ENCODE data around the gene GK. TPM values are rescaled to one million over a fixed set of nuclear protein-coding genes. Genes with fewer than 3 reads are reported as not detected.
"Not testable (repeated sequence)": the region's sequence is repeated elsewhere in the genome, so short reads cannot be mapped to it uniquely, and the experiment has no call there.

The GK gene
- 3.9 and 4.3 TPM in 2 replicates for total RNA-seq (2014; rRNA removed; shearing (Covaris generic))

- in situ Hi-C loops (cut with HindIII; ENCODE audit: low sequenced_read_pairs), result no loop called here
- DNase-seq (ENCODE audit: low spot score), result peak; percentile 37
Measured at GRCh38 chrX:30653415-30654131, at the start of gene GK. TSS of gene GK (plus strand) at chrX:30653423. CDS start at chrX:30653538, 115 bp downstream.

- DNase-seq (ENCODE audit: low spot score), result no peak
- in situ Hi-C loops (cut with HindIII; ENCODE audit: low sequenced_read_pairs), result no loop called here
Measured at GRCh38 chrX:30607155-30607554, 46.1 kb upstream of the GK start.

- DNase-seq (ENCODE audit: low spot score), result no peak
- in situ Hi-C loops (cut with HindIII; ENCODE audit: low sequenced_read_pairs), result no loop called here
Measured at GRCh38 chrX:30610026-30610425, 43.2 kb upstream of the GK start.

GRCh38 chrX:30612250-30612655, 41.0 kb upstream of the GK start:
- no peak for DNase-seq (ENCODE audit: low spot score)
- in situ Hi-C loops (cut with HindIII; ENCODE audit: low sequenced_read_pairs), result no loop called here

- in situ Hi-C loops (cut with HindIII; ENCODE audit: low sequenced_read_pairs), result no loop called here
- DNase-seq (ENCODE audit: low spot score), result no peak
Measured at GRCh38 chrX:30613721-30614120, 39.5 kb upstream of the GK start.

GRCh38 chrX:30615229-30615628, 38.0 kb upstream of the GK start:
- DNase-seq (ENCODE audit: low spot score), result no peak
- in situ Hi-C loops (cut with HindIII; ENCODE audit: low sequenced_read_pairs), result no loop called here

GRCh38 chrX:30618160-30618765, 35.0 kb upstream of the GK start:
- in situ Hi-C loops (cut with HindIII; ENCODE audit: low sequenced_read_pairs), result no loop called here
- no peak for DNase-seq (ENCODE audit: low spot score)

- no peak for DNase-seq (ENCODE audit: low spot score)
- in situ Hi-C loops (cut with HindIII; ENCODE audit: low sequenced_read_pairs), result no loop called here
Measured at GRCh38 chrX:30620125-30620524, 33.1 kb upstream of the GK start.

GRCh38 chrX:30620980-30621618, 32.1 kb upstream of the GK start:
- in situ Hi-C loops (cut with HindIII; ENCODE audit: low sequenced_read_pairs), result no loop called here
- DNase-seq (ENCODE audit: low spot score), result no peak

GRCh38 chrX:30622361-30622760, 30.9 kb upstream of the GK start:
- in situ Hi-C loops (cut with HindIII; ENCODE audit: low sequenced_read_pairs), result no loop called here
- no peak for DNase-seq (ENCODE audit: low spot score)

GRCh38 chrX:30626402-30626801, 26.8 kb upstream of the GK start:
- in situ Hi-C loops (cut with HindIII; ENCODE audit: low sequenced_read_pairs), result no loop called here
- DNase-seq (ENCODE audit: low spot score), result no peak

GRCh38 chrX:30627818-30628652, 25.2 kb upstream of the GK start:
- in situ Hi-C loops (cut with HindIII; ENCODE audit: low sequenced_read_pairs), result no loop called here
- DNase-seq (ENCODE audit: low spot score), result no peak

- DNase-seq (ENCODE audit: low spot score); in situ Hi-C loops (cut with HindIII; ENCODE audit: low sequenced_read_pairs): not testable (repeated sequence)
Measured at GRCh38 chrX:30634070-30634469, 19.2 kb upstream of the GK start.

GRCh38 chrX:30635630-30636029, 17.6 kb upstream of the GK start:
- in situ Hi-C loops (cut with HindIII; ENCODE audit: low sequenced_read_pairs), result no loop called here

GRCh38 chrX:30637874-30638815, 15.1 kb upstream of the GK start:
- in situ Hi-C loops (cut with HindIII; ENCODE audit: low sequenced_read_pairs), result no loop called here
- no peak for DNase-seq (ENCODE audit: low spot score)

More at GRCh38 chrX:30635630-30636029, 17.6 kb upstream of the GK start:
- DNase-seq (ENCODE audit: low spot score), result no peak

GRCh38 chrX:30639702-30640101, 13.5 kb upstream of the GK start:
- in situ Hi-C loops (cut with HindIII; ENCODE audit: low sequenced_read_pairs); DNase-seq (ENCODE audit: low spot score): not testable (repeated sequence)

- DNase-seq (ENCODE audit: low spot score), result no peak
- in situ Hi-C loops (cut with HindIII; ENCODE audit: low sequenced_read_pairs), result no loop called here
Measured at GRCh38 chrX:30642642-30643041, 10.6 kb upstream of the GK start.

GRCh38 chrX:30643313-30643821, 9.9 kb upstream of the GK start:
- no peak for DNase-seq (ENCODE audit: low spot score)
- in situ Hi-C loops (cut with HindIII; ENCODE audit: low sequenced_read_pairs), result no loop called here

Data from G401 (cell line).